ENCODE measurements around the gene SEC31A. TPM values are rescaled to one million over a fixed set of nuclear protein-coding genes. Genes with fewer than 3 reads are reported as not detected.

Gene SEC31A
- total and polyA plus RNA-seq, 5 experiments from 2014 or later: 101 to 145 (median 130) TPM

DNA sequence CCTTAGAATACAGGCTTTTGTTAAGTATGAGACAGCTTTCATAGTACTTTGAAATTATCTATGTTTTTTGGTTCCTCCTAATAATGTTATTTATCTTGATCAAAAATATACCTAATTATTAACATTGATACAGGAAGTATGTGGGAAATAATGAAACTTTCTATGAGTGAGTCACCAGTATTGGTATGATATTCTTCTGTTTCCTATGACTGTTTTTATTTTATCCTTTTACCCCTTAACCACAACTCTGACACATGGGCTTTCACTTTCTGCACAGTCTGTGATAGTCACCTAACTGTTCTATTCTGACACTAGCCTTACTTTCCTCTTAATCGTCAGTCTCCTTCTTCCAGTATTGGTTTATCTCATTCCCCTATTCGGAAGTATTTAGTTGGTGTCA lies 14.3 kb upstream of the SEC31A start:
- no peak for ATAC-seq
- Mint-ChIP-seq H3K36me3 (peaks cover 0 to 38% (median 5%) of the 10 kb centered on the region in 3 donors), H3K4me1 (peaks cover 5 to 14% (median 9%) of the 10 kb centered on the region in 4 donors), H3K27ac (peak overlapping the region in 6 of 10 donors; percentile 15 to 86 (median 64)), H3K4me3 (peak overlapping the region in 1 of 10 donors; percentile 19), H3K27me3 (no peaks in the 10 kb centered on the region), H3K9me3 (no peaks in the 10 kb centered on the region)
- POLR2A ChIA-PET: no interaction called here
- DNase-seq: no peak

DNA sequence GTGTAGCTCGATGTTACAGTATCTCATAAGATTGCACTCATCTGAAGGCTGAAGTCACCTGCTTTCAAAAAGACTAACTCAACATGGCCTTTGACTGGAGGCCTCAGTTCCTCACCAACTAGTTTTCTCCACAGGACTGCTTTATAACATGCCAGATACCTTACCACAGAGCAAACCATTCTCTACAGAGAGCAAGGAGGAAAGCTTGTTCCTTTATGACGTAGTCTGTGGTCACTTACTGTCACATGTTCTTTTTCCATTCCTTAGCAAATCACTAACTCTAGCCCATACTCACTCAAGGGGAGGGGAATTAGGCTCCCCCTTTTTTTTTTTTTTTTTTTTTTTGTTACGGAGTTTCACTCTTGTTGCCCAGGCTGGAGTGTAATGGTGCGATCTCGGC lies 12.8 kb upstream of the SEC31A start:
- DNase-seq: no peak
- H3K27me3 Mint-ChIP-seq: no peaks in the 10 kb centered on the region
- H3K4me1 Mint-ChIP-seq: peaks cover 7 to 14% (median 10%) of the 10 kb centered on the region in 4 donors
- no peak overlapping the region for H3K4me3 Mint-ChIP-seq
- POLR2A ChIA-PET: interaction anchor here (0.7 kb wide), 1 partner anchor 475 kb away, joined by 4 read pairs; no protein-coding TSS in a partner anchor
- ATAC-seq: no peak
- H3K9me3 Mint-ChIP-seq: no peaks in the 10 kb centered on the region
- H3K36me3 Mint-ChIP-seq: peaks cover 0 to 23% (median 5%) of the 10 kb centered on the region in 3 donors
- no peak overlapping the region for H3K27ac Mint-ChIP-seq

DNA sequence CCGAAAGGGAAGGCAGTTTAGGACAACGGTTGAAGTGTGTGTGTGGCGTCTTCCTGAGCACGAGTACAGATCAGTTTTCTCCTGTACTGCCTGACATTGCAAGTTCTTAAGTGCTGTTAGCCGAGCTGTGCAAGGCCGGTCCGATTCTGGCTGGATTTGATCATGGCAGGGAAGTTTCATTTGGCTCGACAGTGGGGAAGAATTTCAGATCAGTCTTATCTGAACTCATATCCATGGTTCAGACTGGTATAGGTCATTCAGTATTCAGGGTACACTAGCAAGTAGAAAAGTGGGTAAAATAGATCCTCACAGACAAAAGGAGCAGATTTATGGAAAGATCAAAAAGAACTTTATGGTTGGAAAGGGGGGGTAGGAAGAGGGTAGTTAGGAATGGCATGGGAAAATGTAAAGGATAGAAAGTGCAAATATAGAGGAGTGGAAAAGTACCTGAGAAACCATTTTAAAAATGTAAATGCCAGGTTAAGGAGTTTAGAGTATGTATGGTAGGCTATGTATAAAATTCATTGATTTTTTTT lies 10.3 kb upstream of the SEC31A start:
- H3K36me3 Mint-ChIP-seq: peaks cover 0 to 26% (median 0%) of the 10 kb centered on the region in 3 donors
- no peak overlapping the region for H3K4me3 Mint-ChIP-seq
- DNase-seq (no peak), ATAC-seq (no peak)
- POLR2A ChIA-PET: interaction anchor here (1.2 to 3.3 kb wide), 7 partner anchors 11 to 472 kb away, joined by 3 to 40 read pairs (median 13); partner anchors contain the start of genes COPS4, HNRNPDL, LIN54 and SEC31A
- no peaks in the 10 kb centered on the region for H3K9me3 Mint-ChIP-seq
- peaks cover 14 to 24% (median 19%) of the 10 kb centered on the region in 4 donors for H3K4me1 Mint-ChIP-seq
- no peaks in the 10 kb centered on the region for H3K27me3 Mint-ChIP-seq
- H3K27ac Mint-ChIP-seq: no peak overlapping the region

DNA sequence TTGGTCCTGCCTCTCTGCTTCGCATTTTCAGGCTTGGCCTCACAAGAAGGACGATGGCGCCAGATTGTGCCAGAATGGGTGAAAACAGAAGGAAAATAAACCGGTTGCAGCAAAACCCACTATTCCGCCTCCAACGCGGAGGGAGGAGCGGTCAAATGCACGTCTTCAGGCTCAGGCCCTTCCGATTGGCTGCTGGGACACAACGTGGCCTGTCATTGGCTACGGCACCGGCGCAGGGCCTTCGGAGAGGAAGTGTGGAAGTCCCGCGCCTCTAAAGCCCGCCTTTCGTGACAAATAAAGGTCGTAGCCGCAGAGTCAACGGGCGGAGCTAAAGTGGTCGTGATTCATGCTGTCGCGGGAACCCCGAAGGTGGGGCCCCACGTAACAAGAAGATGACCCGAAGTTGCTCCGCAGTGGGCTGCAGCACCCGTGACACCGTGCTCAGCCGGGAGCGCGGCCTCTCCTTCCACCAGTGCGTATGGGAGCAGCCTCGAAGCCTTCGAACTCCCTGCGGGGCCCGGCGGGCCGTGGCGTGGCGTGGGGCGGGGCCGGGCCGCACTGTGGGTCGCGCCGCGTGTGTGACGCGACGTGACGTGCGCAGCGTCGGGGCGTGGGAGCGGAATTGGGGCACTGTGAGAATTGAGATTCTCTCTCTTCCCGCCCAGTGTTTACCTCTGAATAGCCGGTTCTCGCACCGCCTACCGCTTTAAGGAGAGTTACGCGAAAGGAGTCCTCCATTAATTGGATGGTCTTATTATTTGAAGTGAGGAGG lies 9.6 kb upstream of the SEC31A start, which contains the start of gene THAP9:
TSS of gene THAP9 (plus strand) at position 325 of the 772 bp plus-strand sequence. CDS start at position 393, 68 bp downstream.
- DNase-seq: peak; percentile 90 to 100 (median 98)
- Mint-ChIP-seq H3K4me1 (peaks cover 13 to 30% (median 18%) of the 10 kb centered on the region in 4 donors), H3K27ac (no peak within 1 kb of the TSS), H3K27me3 (no peaks in the 10 kb centered on the region), H3K4me3 (no peak within 1 kb of the TSS), H3K36me3 (peaks cover 0 to 25% (median 3%) of the 10 kb centered on the region in 3 donors), H3K9me3 (no peaks in the 10 kb centered on the region)
- POLR2A ChIA-PET: interaction anchor here (1.0 to 3.3 kb wide), 12 partner anchors 10 to 615 kb away, joined by 3 to 40 read pairs (median 4); partner anchors contain the start of genes COPS4, COQ2, HNRNPD and HNRNPDL
- ATAC-seq: peak; percentile 88 to 90

DNA sequence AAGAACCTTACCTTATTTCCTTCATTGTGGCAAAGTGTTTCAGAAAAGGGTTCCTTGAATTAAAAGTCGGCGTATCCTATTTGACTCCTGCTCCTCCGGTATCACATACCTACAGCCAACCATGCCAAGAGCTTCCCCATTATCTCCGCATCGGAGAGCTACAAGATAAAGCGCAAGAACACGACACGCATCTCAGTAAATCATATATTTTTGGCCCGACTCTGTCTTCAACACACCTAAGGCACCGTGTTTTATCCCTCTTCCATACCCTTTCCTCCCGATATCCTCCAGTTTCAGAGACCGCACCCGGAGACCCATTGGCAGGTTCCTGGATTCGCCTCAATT lies 9.1 kb upstream of the SEC31A start:
- Mint-ChIP-seq H3K27ac (no peak overlapping the region), H3K27me3 (no peaks in the 10 kb centered on the region), H3K36me3 (peaks cover 0 to 25% (median 5%) of the 10 kb centered on the region in 3 donors), H3K9me3 (no peaks in the 10 kb centered on the region), H3K4me1 (peaks cover 7 to 27% (median 14%) of the 10 kb centered on the region in 4 donors), H3K4me3 (no peak overlapping the region)
- ATAC-seq (peak; percentile 2 to 7), DNase-seq (no peak)
- POLR2A ChIA-PET: interaction anchor here (1.0 to 3.3 kb wide), 12 partner anchors 10 to 615 kb away, joined by 3 to 40 read pairs (median 4); partner anchors contain the start of genes COPS4, COQ2, HNRNPD and HNRNPDL

DNA sequence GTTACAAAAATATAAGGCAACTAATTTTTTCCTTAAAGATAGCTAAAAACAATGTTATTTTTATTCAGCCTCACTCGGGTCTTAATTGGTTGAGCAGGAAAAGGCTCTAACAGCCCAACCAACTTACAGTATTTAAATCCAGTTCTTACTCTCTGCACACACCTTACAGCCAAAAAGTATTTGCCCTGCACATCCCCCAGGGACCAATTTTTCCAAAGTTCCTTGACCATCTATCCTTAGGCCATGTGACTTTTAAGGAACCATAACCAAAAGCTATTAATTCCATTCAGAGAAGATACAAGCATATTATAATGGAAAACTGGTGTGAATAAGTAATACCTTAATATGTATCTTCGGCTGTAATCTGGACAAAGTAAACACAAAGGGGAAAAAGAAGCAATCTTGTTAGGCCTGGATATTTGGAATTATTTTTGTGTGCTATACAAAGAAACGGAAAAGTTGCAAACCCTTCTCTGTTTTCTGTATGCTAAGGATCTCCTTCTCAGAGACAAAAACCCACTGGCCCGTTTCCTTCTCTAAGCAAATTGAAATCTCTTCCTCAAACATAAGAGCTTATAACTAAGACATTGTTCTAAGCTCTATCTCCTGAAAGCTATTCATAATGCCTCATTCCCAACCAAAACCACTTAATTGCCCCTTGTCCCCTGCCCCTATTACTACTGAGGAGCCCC lies 8.6 kb upstream of the SEC31A start:
- Mint-ChIP-seq H3K36me3 (peaks cover 0 to 30% (median 8%) of the 10 kb centered on the region in 3 donors), H3K27ac (peak overlapping the region in 1 of 10 donors; percentile 44), H3K9me3 (no peaks in the 10 kb centered on the region), H3K4me3 (no peak overlapping the region), H3K4me1 (peaks cover 7 to 30% (median 12%) of the 10 kb centered on the region in 4 donors), H3K27me3 (no peaks in the 10 kb centered on the region)
- DNase-seq (no peak), ATAC-seq (no peak)
- POLR2A ChIA-PET: interaction anchor here (0.6 to 3.3 kb wide), 12 partner anchors 9 to 614 kb away, joined by 3 to 40 read pairs (median 4); partner anchors contain the start of genes COPS4, COQ2, HNRNPD and HNRNPDL

DNA sequence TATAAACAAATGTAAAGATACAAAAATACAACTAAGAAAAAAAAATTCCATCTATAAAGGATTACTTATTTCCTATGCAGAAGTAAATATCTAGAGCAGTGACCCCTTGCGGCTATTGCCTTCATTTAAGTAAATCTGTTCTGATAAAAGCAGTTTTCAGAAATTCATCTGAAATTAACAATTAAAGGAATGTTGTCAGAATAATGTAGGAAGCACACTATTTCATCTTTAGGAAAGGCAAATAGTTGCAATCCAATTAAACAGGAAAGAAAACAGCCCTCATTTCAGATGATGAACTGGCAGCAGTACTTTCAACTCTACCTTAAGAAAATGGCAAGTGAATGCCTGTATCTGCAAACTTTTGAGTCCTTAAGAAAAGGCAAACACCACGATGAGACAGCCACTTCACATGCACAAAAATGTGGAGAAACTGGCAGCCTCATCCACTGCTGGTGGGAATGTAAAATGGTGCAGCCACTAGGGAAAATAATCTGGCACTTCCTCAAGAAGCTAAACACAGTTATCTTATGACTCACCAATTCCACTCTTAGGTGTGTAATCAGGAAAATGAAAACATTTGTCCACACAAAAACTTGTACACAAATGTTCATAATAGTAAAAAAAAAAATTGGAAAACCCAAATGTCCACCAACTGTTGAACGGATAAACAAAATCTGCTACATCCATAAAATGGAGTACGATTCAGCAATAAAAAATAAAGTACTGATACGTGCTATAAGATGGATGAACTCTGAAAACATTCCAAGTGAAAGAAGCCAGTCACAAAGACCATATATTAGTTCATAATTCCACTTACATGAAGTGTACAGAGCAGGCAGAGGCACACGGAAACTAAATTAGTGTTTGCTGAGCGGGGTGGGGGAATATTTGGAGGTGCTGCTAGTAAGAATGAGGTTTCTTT lies 7.6 kb upstream of the SEC31A start:
- H3K4me3 Mint-ChIP-seq: no peak overlapping the region
- DNase-seq (no peak), ATAC-seq (no peak)
- H3K27ac Mint-ChIP-seq: peak overlapping the region in 3 of 10 donors; percentile 38 to 81 (median 44)
- POLR2A ChIA-PET: interaction anchor here (0.7 to 3.3 kb wide), 2 partner anchors 8 to 368 kb away, joined by 3 to 40 read pairs; partner anchors contain the start of gene SEC31A
- peaks cover 7 to 29% (median 12%) of the 10 kb centered on the region in 4 donors for H3K4me1 Mint-ChIP-seq
- no peaks in the 10 kb centered on the region for H3K9me3 Mint-ChIP-seq
- no peaks in the 10 kb centered on the region for H3K27me3 Mint-ChIP-seq
- H3K36me3 Mint-ChIP-seq: peaks cover 5 to 38% (median 14%) of the 10 kb centered on the region in 3 donors

DNA sequence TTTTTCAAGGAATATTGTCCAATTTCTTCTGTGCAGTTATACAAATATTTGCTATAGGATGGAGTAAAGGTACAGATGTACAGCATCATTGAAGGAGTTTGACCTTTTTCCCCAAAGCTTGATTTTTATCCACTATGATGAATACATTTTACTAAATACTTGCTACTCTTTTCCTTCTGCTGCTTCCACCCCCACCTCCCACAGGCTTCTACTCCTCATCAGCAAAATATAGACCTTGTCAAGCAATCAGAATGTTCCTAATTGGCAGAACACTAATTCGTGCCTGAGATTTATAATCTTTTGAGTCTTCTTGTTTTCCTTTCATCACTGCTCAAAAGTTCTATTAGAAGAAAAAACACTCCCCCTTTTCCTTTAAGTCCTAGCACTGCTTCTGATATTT lies 5.8 kb upstream of the SEC31A start:
- DNase-seq: no peak
- POLR2A ChIA-PET: interaction anchor here (1.0 kb wide), 1 partner anchor 174 kb away, joined by 4 read pairs; no protein-coding TSS in a partner anchor
- H3K27ac Mint-ChIP-seq: peak overlapping the region in 8 of 10 donors; percentile 10 to 81 (median 46)
- peak overlapping the region in 1 of 10 donors; percentile 2 for H3K4me3 Mint-ChIP-seq
- H3K27me3 Mint-ChIP-seq: no peaks in the 10 kb centered on the region
- no peak for ATAC-seq
- no peaks in the 10 kb centered on the region for H3K9me3 Mint-ChIP-seq
- peaks cover 5 to 38% (median 14%) of the 10 kb centered on the region in 3 donors for H3K36me3 Mint-ChIP-seq
- H3K4me1 Mint-ChIP-seq: peaks cover 12 to 35% (median 13%) of the 10 kb centered on the region in 4 donors

DNA sequence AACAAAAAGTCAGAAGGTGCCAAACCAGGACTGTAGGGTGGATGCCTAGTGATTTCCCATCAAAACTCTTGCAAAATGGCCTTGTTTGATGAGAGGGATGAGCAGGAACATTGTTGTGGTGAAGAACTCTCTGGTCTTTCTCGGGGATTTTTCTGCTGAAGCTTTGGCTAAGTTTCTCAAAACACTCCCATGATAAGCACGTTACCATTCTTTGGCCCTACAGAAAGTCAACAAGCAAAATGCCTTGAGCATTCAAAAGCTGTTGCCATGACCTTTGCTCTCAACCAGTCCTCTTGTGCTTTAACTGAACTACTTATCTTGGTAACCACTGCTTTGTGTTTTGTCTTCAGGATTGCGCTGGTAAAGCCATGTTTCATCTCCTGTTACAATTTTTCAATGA lies 3.0 kb upstream of the SEC31A start:
- DNase-seq (no peak), ATAC-seq (no peak)
- peaks cover 5 to 38% (median 14%) of the 10 kb centered on the region in 3 donors for H3K36me3 Mint-ChIP-seq
- peaks cover 14 to 41% (median 28%) of the 10 kb centered on the region in 4 donors for H3K4me1 Mint-ChIP-seq
- no peak overlapping the region for H3K4me3 Mint-ChIP-seq
- H3K9me3 Mint-ChIP-seq: no peaks in the 10 kb centered on the region
- no peaks in the 10 kb centered on the region for H3K27me3 Mint-ChIP-seq
- POLR2A ChIA-PET: no interaction called here
- peak overlapping the region in 3 of 10 donors; percentile 36 to 51 (median 47) for H3K27ac Mint-ChIP-seq

DNA sequence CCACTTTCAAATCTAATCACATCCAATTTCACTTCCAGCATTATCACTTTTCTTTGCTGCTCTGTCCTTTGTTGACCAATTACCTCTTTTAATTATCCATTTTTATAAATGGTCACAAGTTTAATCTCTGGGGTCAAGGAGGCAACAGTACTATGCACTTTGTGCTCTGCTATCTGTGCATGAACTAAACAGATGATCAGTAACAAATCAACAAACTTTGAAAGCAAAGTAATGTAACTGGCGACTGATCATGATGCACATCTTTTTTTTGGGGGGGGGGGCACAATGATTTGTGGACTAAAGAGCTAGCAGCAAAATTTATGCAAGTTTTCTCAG lies 1.5 kb upstream of the SEC31A start:
- Mint-ChIP-seq H3K4me1 (peaks cover 8 to 44% (median 33%) of the 10 kb centered on the region in 4 donors), H3K9me3 (no peaks in the 10 kb centered on the region), H3K27me3 (no peaks in the 10 kb centered on the region), H3K36me3 (peaks cover 5 to 33% (median 14%) of the 10 kb centered on the region in 3 donors), H3K4me3 (peak overlapping the region in 7 of 10 donors; percentile 29 to 98 (median 94)), H3K27ac (peak overlapping the region in 9 of 10 donors; percentile 52 to 99 (median 98))
- POLR2A ChIA-PET: interaction anchor here (1.1 to 3.7 kb wide), 4 partner anchors 8 to 463 kb away, joined by 3 to 40 read pairs (median 4); partner anchors contain the start of genes COPS4, HNRNPDL and THAP9
- DNase-seq: no peak
- ATAC-seq: no peak
